H1 (cell line): Measurements from ENCODE around the gene RASSF10. TPM values are rescaled to one million over a fixed set of nuclear protein-coding genes. Genes with fewer than 3 reads are reported as not detected.

ENCODE experiments used
- CTCF ChIA-PET: fragments of 300-600 bp; sonication (Branson Sonifier 250); formaldehyde crosslinking; loops from one replicate; lab custom pipeline; 2021; ENCODE audit not compliant: partially characterized antibody; lab: Charles Lee
- POLR2A ChIA-PET: fragments of 300-600 bp; sonication (Branson Sonifier 250); formaldehyde crosslinking; loops from one replicate; lab custom pipeline; 2021; ENCODE audit warnings: inconsistent platforms; ENCODE audit not compliant: partially characterized antibody; lab: Charles Lee
- DNase-seq, 2 experiments: peaks; one replicate each; pipeline versions ENCODE4 v3.0.0 to v3.0.0-alpha.2; 2010 to 2022; ENCODE audit warnings: low spot score in 2 of 2, low read depth in 1 of 2, mixed read lengths in 1 of 2
- FAIRE-seq: peaks from 2 replicates; lab custom pipeline; 2011; peaks lifted over from hg19 to GRCh38; lab: Jason Lieb, UNC
- H2AFZ ChIP-seq: 2 replicates; pipeline ENCODE4 v1.8.1; 2012; ENCODE audit warnings: low read length, inconsistent platforms
- H2AK5ac ChIP-seq: 2 replicates; pipeline ENCODE4 v1.6.1; 2013; ENCODE audit warnings: low read depth, low read length
- H2BK120ac ChIP-seq: replicated peaks from 2 replicates; pipeline ENCODE3; 2013; ENCODE audit warnings: low read depth, low read length, inconsistent platforms
- H2BK12ac ChIP-seq: 2 replicates; pipeline ENCODE4 v1.6.1; 2013; ENCODE audit warnings: low read depth, low read length
- H2BK15ac ChIP-seq: 2 replicates; pipeline ENCODE4 v1.6.1; 2013; ENCODE audit warnings: low read length
- H2BK20ac ChIP-seq: 2 replicates; pipeline ENCODE4 v1.6.1; 2013; ENCODE audit warnings: low read length
- H2BK5ac ChIP-seq: 2 replicates; pipeline ENCODE4 v1.6.1; 2013; ENCODE audit warnings: low read depth, low read length
- H3K14ac ChIP-seq: 2 replicates; pipeline ENCODE4 v1.6.1; 2013; ENCODE audit warnings: inconsistent platforms; ENCODE audit not compliant: insufficient read length
- H3K18ac ChIP-seq: 2 replicates; pipeline ENCODE4 v1.6.1; 2013; ENCODE audit warnings: low read length; ENCODE audit errors: extremely low read depth
- H3K23ac ChIP-seq: 2 replicates; pipeline ENCODE4 v1.6.1; 2013; ENCODE audit warnings: inconsistent platforms; ENCODE audit not compliant: insufficient read length
- H3K23me2 ChIP-seq: 2 replicates; pipeline ENCODE4 v1.6.1; 2013; ENCODE audit warnings: low read depth, low read length
- H3K27ac ChIP-seq: 2 replicates; pipeline ENCODE4 v1.6.1; 2011; ENCODE audit warnings: low read depth, low read length, inconsistent platforms
- H3K27me3 ChIP-seq, 4 experiments: replicated peaks in 1 of 4; 1 replicate in 1 of 4; 2 replicates in 3 of 4; pipeline versions ENCODE4 v1.6.1 to v1.8.1; 2011 to 2013; ENCODE audit warnings: low read length in 3 of 4, mild to moderate bottlenecking in 3 of 4, inconsistent platforms in 2 of 4, mixed read lengths in 2 of 4, moderate library complexity in 1 of 4; ENCODE audit not compliant: control insufficient read depth in 3 of 4, insufficient read depth in 3 of 4; ENCODE audit errors: extremely low read depth in 1 of 4
- H3K36me3 ChIP-seq, 4 experiments: 2 replicates each; pipeline versions ENCODE4 v1.6.1 to v1.8.1; 2011 to 2013; ENCODE audit warnings: mild to moderate bottlenecking in 4 of 4, low read length in 3 of 4, moderate library complexity in 2 of 4, control low read depth in 1 of 4, inconsistent platforms in 1 of 4; ENCODE audit not compliant: insufficient read depth in 4 of 4, control insufficient read depth in 2 of 4
- H3K4ac ChIP-seq: replicated peaks from 2 replicates; pipeline ENCODE3; 2013; ENCODE audit warnings: low read length, low read depth, mixed read lengths, inconsistent platforms; ENCODE audit not compliant: insufficient read length
- H3K4me1 ChIP-seq, 4 experiments: replicated peaks in 1 of 4; 1 replicate in 1 of 4; 2 replicates in 3 of 4; pipeline versions ENCODE4 v1.6.1 to v1.8.1; 2011 to 2013; ENCODE audit warnings: low read length in 3 of 4, inconsistent platforms in 2 of 4, mixed read lengths in 1 of 4; ENCODE audit not compliant: insufficient read depth in 4 of 4, control insufficient read depth in 3 of 4
- H3K4me2 ChIP-seq, 2 experiments: 2 replicates each; pipeline versions ENCODE4 v1.6.1 to v1.8.1; 2011 to 2013; ENCODE audit warnings: low read depth in 2 of 2, low read length in 2 of 2, control low read depth in 1 of 2, inconsistent platforms in 1 of 2, mild to moderate bottlenecking in 1 of 2; ENCODE audit not compliant: insufficient read depth in 1 of 2
- H3K4me3 ChIP-seq, 4 experiments: fragments of 200-600, 300-600 bp in 1 of 4; sonication (generic), shearing (Covaris generic), sonication (Bioruptor Twin) in 1 of 4; 2 replicates each; pipeline versions ENCODE4 v1.5.1 to v1.8.1; 2011 to 2016; ENCODE audit warnings: low read length in 4 of 4, low read depth in 3 of 4, control low read depth in 2 of 4, inconsistent platforms in 2 of 4, mild to moderate bottlenecking in 2 of 4, mixed read lengths in 1 of 4, moderate library complexity in 1 of 4; ENCODE audit not compliant: insufficient read depth in 2 of 4; ENCODE audit errors: extremely low read depth in 1 of 4
- H3K56ac ChIP-seq: replicated peaks from 2 replicates; pipeline ENCODE3; 2013; ENCODE audit warnings: low read depth, mild to moderate bottlenecking, mixed read lengths, low read length, inconsistent platforms; ENCODE audit not compliant: insufficient read length
- H3K79me1 ChIP-seq: 2 replicates; pipeline ENCODE4 v1.6.1; 2013; ENCODE audit warnings: low read depth, low read length, control low read depth
- H3K79me2 ChIP-seq, 2 experiments: 2 replicates each; pipeline versions ENCODE4 v1.6.1 to v1.8.1; 2012 to 2013; ENCODE audit warnings: low read length in 2 of 2, mild to moderate bottlenecking in 2 of 2, inconsistent platforms in 1 of 2; ENCODE audit not compliant: insufficient read depth in 2 of 2, control insufficient read depth in 1 of 2
- H3K9ac ChIP-seq, 4 experiments: replicated peaks in 1 of 4; 1 replicate in 1 of 4; 2 replicates in 3 of 4; pipeline versions ENCODE4 v1.6.1 to v1.8.1; 2011 to 2013; ENCODE audit warnings: low read depth in 3 of 4, low read length in 3 of 4, control low read depth in 2 of 4, mild to moderate bottlenecking in 2 of 4, moderate library complexity in 2 of 4, inconsistent platforms in 1 of 4; ENCODE audit errors: extremely low read depth in 1 of 4
- H3K9me3 ChIP-seq, 2 experiments: 2 replicates each; pipeline versions ENCODE4 v1.6.1 to v1.8.1; 2012 to 2013; ENCODE audit warnings: mild to moderate bottlenecking in 2 of 2, moderate library complexity in 2 of 2, control low read depth in 1 of 2, inconsistent platforms in 1 of 2, low read depth in 1 of 2, low read length in 1 of 2, mixed read lengths in 1 of 2; ENCODE audit not compliant: insufficient read depth in 2 of 2
- H4K20me1 ChIP-seq, 2 experiments: replicated peaks in 1 of 2; 2 replicates each; pipeline versions ENCODE3 to v1.8.1; 2011 to 2013; ENCODE audit warnings: inconsistent platforms in 2 of 2, low read length in 2 of 2, mild to moderate bottlenecking in 1 of 2; ENCODE audit not compliant: insufficient read depth in 2 of 2, control insufficient read depth in 1 of 2
- H4K5ac ChIP-seq: 2 replicates; pipeline ENCODE4 v1.6.1; 2013; ENCODE audit warnings: low read length, low read depth, mixed read lengths, inconsistent platforms; ENCODE audit not compliant: insufficient read length
- H4K8ac ChIP-seq: 2 replicates; pipeline ENCODE4 v1.8.0; 2013; ENCODE audit warnings: mild to moderate bottlenecking, moderate library complexity, low read length, inconsistent platforms; ENCODE audit not compliant: insufficient read depth; ENCODE audit errors: extremely low read depth
- H4K91ac ChIP-seq: replicated peaks from 2 replicates; pipeline ENCODE3; 2013; ENCODE audit warnings: low read length, mixed read lengths, inconsistent platforms; ENCODE audit not compliant: insufficient read length
- ATF3 ChIP-seq: IDR thresholded peaks from 2 replicates; pipeline ENCODE4 v1.6.1; 2011; ENCODE audit warnings: low read depth, mild to moderate bottlenecking, low read length; ENCODE audit not compliant: insufficient read depth
- CBX5 ChIP-seq: fragments of 300-800, 300-1000 bp; sonication (generic); IDR thresholded peaks from 2 replicates; pipeline ENCODE4 v1.7.1; 2016; ENCODE audit warnings: antibody characterized with exemption, low read length, low read depth
- EGR1 ChIP-seq: IDR thresholded peaks from 2 replicates; pipeline ENCODE4 v1.6.1; 2011; ENCODE audit warnings: low read depth, low read length, borderline replicate concordance
- GABPA ChIP-seq: IDR thresholded peaks from 2 replicates; pipeline ENCODE4 v1.6.1; 2011; ENCODE audit warnings: mild to moderate bottlenecking, low read length, moderate library complexity, borderline replicate concordance; ENCODE audit not compliant: insufficient read depth
- HDAC2 ChIP-seq, 2 experiments: fragments of 300-600 bp in 1 of 2; sonication (generic) in 1 of 2; IDR thresholded peaks; 2 replicates each; pipeline ENCODE4 v1.6.1; 2011 to 2012; ENCODE audit warnings: low read depth in 2 of 2, low read length in 2 of 2, mild to moderate bottlenecking in 2 of 2, moderate library complexity in 2 of 2, borderline replicate concordance in 1 of 2, inconsistent platforms in 1 of 2
- JUND ChIP-seq: IDR thresholded peaks from 2 replicates; pipeline ENCODE4 v1.6.1; 2011; ENCODE audit warnings: mild to moderate bottlenecking, improper control_type of control experiment, low read length
- POLR2AphosphoS5 ChIP-seq: IDR thresholded peaks from 2 replicates; pipeline ENCODE4 v1.6.1; 2011; ENCODE audit warnings: low read depth, low read length
- POU5F1 ChIP-seq: IDR thresholded peaks from 2 replicates; pipeline ENCODE4 v1.6.1; 2011; ENCODE audit warnings: low read depth, mild to moderate bottlenecking, low read length, moderate library complexity
- RBBP5 ChIP-seq: IDR thresholded peaks from 2 replicates; pipeline ENCODE4 v1.7.1; 2012; ENCODE audit warnings: low read depth, mild to moderate bottlenecking, inconsistent platforms, low read length, moderate library complexity, borderline replicate concordance
- TEAD4 ChIP-seq: IDR thresholded peaks from 2 replicates; pipeline ENCODE4 v1.6.1; 2012; ENCODE audit warnings: low read depth, low read length, inconsistent platforms, mixed read lengths
- WGBS, 2 experiments: shearing (Covaris generic) in 1 of 2; methylation state at CpG; one replicate each; pipeline versions ENCODE4 v1.1.6 to v1.1.7; 2013 to 2015; ENCODE audit warnings: low lambda C conversion rate in 2 of 2, mixed read lengths in 2 of 2, inconsistent platforms in 1 of 2, low coverage in 1 of 2, missing lambda C conversion rate in 1 of 2; ENCODE audit not compliant: insufficient replicate concordance in 2 of 2, insufficient coverage in 1 of 2, insufficient read length in 1 of 2; ENCODE audit errors: extremely low coverage in 1 of 2, missing lambda C conversion rate in 1 of 2; 5-methylcytosine and 5-hydroxymethylcytosine counted together
- polyA plus RNA-seq, 7 experiments: library from polyadenylated mRNA; depleted of rRNA in 3 of 7; stranded (reverse) in 5 of 7; unstranded in 2 of 7; fragments of >200 nt in 5 of 7; fragments of 200-250 nt in 2 of 7; gene quantifications; 1 replicate in 5 of 7; 2 replicates in 1 of 7; 4 replicates in 1 of 7; pipeline versions ENCODE4 v1.2.1 to v1.2.3, GENCODE V29; 2011 to 2013; ENCODE audit warnings: missing spikeins in 2 of 7, mixed read lengths in 2 of 7
- total RNA-seq: library from RNA; stranded (reverse); fragmentation: NEBNext Ultra II Directional; extraction: Animal tissue kit (Norgen Biotek cat#: 25700); gene quantifications from 2 replicates; pipeline ENCODE4 v1.2.1, GENCODE V29; 2021
- TF ChIP-seq, protein P1 (sequence below), 3 experiments: IDR thresholded peaks; 1 replicate in 2 of 3; 2 replicates in 1 of 3; pipeline versions ENCODE4 v1.5.1 to v1.6.1; 2011; ENCODE audit warnings: low read length in 3 of 3, mild to moderate bottlenecking in 3 of 3, inconsistent platforms in 2 of 3, low read depth in 1 of 3, moderate library complexity in 1 of 3; ENCODE audit not compliant: insufficient read depth in 1 of 3; ENCODE audit errors: control extremely low read depth in 1 of 3

RASSF10 gene
- total and polyA plus RNA-seq, 2 of the 8 experiments (the other 6 are each of a cell fraction or from before 2014, with no cell fraction given), result 0.51 to 1.8 TPM

GRCh38 chr11:12971955-12972354 is 37.2 kb upstream of the RASSF10 start:
- H4K20me1 ChIP-seq, result no peaks in the 10 kb centered on the region
- no peak overlapping the region for H2BK120ac ChIP-seq
- no peak overlapping the region for H2BK12ac ChIP-seq
- H3K14ac ChIP-seq, result no peak overlapping the region
- H2BK20ac ChIP-seq, result no peak overlapping the region
- no peak overlapping the region for H3K4me3 ChIP-seq
- H3K4ac ChIP-seq, result no peak overlapping the region
- H3K27ac ChIP-seq, result no peak overlapping the region
- no peak overlapping the region for H2BK15ac ChIP-seq
- H3K18ac ChIP-seq, result no peak overlapping the region
- H2BK5ac ChIP-seq, result no peak overlapping the region
- H3K4me2 ChIP-seq, result no peak overlapping the region
- H3K4me1 ChIP-seq, result no peaks in the 10 kb centered on the region
- ChIA-PET POLR2A (no interaction called here), CTCF (interaction anchor here (1.1 to 13.1 kb wide), 2 partner anchors 7 to 64 kb away, joined by 3 to 116 read pairs; no protein-coding TSS in a partner anchor)
- no peak overlapping the region for H4K91ac ChIP-seq
- no peak overlapping the region for H3K23ac ChIP-seq
- 90% methylated on average over 1 of the region's 1 CpG; no CpG with 5 or more reads in 1 of the 2 experiments for WGBS, 2 experiments
- no peak for DNase-seq
- H2AFZ ChIP-seq, result no peak overlapping the region
- H3K36me3 ChIP-seq, result no peaks in the 10 kb centered on the region
- FAIRE-seq, result no peak
- no peaks in the 10 kb centered on the region for H3K9me3 ChIP-seq
- H3K79me2 ChIP-seq, result no peaks in the 10 kb centered on the region
- H3K9ac ChIP-seq, result no peak overlapping the region
- H3K27me3 ChIP-seq, result no peaks in the 10 kb centered on the region
- H2AK5ac ChIP-seq, result no peak overlapping the region
- H3K79me1 ChIP-seq, result no peaks in the 10 kb centered on the region
- H3K23me2 ChIP-seq, result no peaks in the 10 kb centered on the region
- no peak overlapping the region for H4K5ac ChIP-seq
- no peak overlapping the region for H4K8ac ChIP-seq
- no peak overlapping the region for H3K56ac ChIP-seq
- TF ChIP-seq RBBP5 (no peak), HDAC2 (IDR thresholded peaks at IDR 0.05; ENCODE audit: borderline replicate concordance in 1 of 2, low read depth in 2 of 2, low read length in 2 of 2) (no peak), CBX5 (no peak), TEAD4 (no peak), EGR1 (no peak), POLR2AphosphoS5 (no peak), ATF3 (no peak), GABPA (no peak), JUND (no peak), POU5F1 (no peak)
- TF ChIP-seq, protein P1, sequence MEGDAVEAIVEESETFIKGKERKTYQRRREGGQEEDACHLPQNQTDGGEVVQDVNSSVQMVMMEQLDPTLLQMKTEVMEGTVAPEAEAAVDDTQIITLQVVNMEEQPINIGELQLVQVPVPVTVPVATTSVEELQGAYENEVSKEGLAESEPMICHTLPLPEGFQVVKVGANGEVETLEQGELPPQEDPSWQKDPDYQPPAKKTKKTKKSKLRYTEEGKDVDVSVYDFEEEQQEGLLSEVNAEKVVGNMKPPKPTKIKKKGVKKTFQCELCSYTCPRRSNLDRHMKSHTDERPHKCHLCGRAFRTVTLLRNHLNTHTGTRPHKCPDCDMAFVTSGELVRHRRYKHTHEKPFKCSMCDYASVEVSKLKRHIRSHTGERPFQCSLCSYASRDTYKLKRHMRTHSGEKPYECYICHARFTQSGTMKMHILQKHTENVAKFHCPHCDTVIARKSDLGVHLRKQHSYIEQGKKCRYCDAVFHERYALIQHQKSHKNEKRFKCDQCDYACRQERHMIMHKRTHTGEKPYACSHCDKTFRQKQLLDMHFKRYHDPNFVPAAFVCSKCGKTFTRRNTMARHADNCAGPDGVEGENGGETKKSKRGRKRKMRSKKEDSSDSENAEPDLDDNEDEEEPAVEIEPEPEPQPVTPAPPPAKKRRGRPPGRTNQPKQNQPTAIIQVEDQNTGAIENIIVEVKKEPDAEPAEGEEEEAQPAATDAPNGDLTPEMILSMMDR (IDR thresholded peaks at IDR 0.05; ENCODE audit: control extremely low read depth in 1 of 3, insufficient read depth in 1 of 3, low read depth in 1 of 3, low read length in 3 of 3), result no peak
